T-helper 1 cell treated with Interleukin-12 subunit alpha and Interleukin-12 subunit beta and Interleukin-4 antibody, amounts not matched to agents 30 μg/mL and 1 μg/mL, for 36 hours (primary cell): ENCODE results near the gene C2orf69.
A peak's percentile ranks its signal among the peaks of the same experiment; 100 is the strongest.

Experiments
- H3K27ac Mint-ChIP-seq: one replicate; pipeline ENCODE4 v1.8.0; 2021; ENCODE audit warnings: mild to moderate bottlenecking, mixed read lengths
- H3K27me3 Mint-ChIP-seq: one replicate; pipeline ENCODE4 v1.8.0; 2021; ENCODE audit warnings: low read depth, mixed read lengths
- H3K36me3 Mint-ChIP-seq: one replicate; pipeline ENCODE4 v1.8.0; 2021; ENCODE audit warnings: low read depth, mixed read lengths
- H3K4me1 Mint-ChIP-seq: one replicate; pipeline ENCODE4 v1.8.0; 2021; ENCODE audit warnings: low read depth, mixed read lengths
- H3K4me3 Mint-ChIP-seq: one replicate; pipeline ENCODE4 v1.8.0; 2021; ENCODE audit warnings: mild to moderate bottlenecking, moderate library complexity, mixed read lengths
- H3K9me3 Mint-ChIP-seq: one replicate; pipeline ENCODE4 v1.8.0; 2021; ENCODE audit warnings: mixed read lengths

C2orf69 gene, protein sequence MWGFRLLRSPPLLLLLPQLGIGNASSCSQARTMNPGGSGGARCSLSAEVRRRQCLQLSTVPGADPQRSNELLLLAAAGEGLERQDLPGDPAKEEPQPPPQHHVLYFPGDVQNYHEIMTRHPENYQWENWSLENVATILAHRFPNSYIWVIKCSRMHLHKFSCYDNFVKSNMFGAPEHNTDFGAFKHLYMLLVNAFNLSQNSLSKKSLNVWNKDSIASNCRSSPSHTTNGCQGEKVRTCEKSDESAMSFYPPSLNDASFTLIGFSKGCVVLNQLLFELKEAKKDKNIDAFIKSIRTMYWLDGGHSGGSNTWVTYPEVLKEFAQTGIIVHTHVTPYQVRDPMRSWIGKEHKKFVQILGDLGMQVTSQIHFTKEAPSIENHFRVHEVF

DNA sequence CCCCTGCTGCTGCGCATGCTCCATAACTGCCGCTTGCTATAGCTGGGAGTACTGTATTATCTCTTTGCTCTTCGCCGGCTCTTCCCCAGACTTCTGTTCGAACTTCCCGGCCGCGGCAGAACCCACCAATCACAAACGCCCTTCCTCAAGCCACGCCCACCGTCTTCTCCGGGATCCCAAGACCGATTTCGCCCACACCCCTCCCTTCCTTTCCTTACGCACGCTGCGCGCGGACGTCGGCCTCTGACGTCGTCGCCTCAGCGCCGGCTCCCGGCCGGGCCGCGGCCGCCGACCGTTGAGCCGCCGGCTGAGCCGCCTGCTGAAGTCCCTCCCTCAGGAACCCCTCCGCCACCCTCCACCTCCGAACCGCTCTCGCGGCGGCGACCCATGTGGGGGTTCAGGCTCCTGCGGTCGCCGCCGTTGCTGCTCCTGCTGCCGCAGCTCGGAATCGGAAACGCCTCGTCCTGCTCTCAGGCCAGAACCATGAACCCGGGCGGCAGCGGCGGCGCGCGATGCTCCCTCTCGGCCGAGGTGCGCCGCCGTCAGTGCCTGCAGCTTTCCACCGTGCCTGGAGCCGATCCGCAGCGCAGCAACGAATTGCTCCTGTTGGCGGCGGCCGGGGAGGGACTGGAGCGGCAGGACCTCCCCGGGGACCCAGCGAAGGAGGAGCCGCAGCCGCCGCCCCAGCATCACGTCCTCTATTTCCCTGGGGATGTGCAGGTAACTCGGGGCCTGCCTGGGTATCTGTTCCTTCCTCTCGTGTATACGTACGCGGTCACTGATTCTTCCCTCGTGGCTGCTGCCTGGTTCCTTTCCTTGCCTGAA lies at the start of gene C2orf69:
Gene C2orf69, plus strand, starts transcription at position 242 of the 825 bp plus-strand sequence. Its CDS starts 146 bp downstream, at position 388.
- peaks cover 22% of the 10 kb centered on the region for H3K36me3 Mint-ChIP-seq

DNA sequence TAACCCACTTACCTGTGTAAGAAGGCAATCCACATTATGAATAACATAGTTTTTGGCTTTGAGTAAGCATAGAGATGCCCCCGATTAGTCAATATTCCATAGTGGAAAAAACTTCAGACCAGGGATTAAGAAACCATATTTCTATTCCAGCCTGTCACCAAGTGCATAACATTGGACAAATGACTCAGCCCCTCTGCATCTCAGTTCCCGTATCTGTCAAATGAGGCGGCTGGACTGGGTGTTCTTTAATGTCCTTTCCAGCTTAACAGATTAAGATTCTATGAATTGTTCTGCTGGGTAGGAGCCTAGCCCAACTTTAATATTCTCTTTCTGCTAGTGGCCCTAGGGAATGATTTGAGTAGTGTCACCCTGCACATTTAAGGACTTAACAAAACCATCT lies 48.3 kb upstream of the C2orf69 start:
- no peaks in the 10 kb centered on the region for H3K4me1 Mint-ChIP-seq
- no peak overlapping the region for H3K27ac Mint-ChIP-seq
- H3K27me3 Mint-ChIP-seq, result peaks cover 39% of the 10 kb centered on the region
- H3K4me3 Mint-ChIP-seq, result no peak overlapping the region
- no peaks in the 10 kb centered on the region for H3K36me3 Mint-ChIP-seq
- no peaks in the 10 kb centered on the region for H3K9me3 Mint-ChIP-seq

More for the DNA sequence above, at the start of gene C2orf69:
- Mint-ChIP-seq H3K4me3 (peak within 1 kb of the TSS; percentile 99), H3K4me1 (peaks cover 37% of the 10 kb centered on the region), H3K9me3 (peaks cover under 1% of the 10 kb centered on the region), H3K27me3 (peaks cover 7% of the 10 kb centered on the region), H3K27ac (peak within 1 kb of the TSS; percentile 97)

DNA sequence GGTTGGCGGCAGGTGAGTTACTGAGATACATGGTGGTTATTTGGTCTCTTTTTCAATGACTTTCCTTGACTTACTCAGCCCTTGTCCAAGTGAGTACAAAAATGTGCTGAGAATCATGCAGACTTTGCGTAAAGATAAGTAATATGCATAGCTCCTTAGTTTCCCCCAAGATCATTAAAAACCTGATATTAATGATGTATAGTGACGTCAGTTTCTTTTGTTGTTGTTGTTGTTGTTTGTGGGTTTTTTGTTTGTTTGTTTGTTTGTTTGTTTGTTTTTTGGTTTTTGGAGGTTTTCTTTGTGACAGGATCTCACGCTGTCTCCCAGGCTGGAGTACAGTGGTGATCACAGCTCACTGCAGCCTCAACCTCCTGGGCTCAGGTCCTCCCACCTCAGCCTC lies 45.2 kb upstream of the C2orf69 start:
- Mint-ChIP-seq H3K4me3 (no peak overlapping the region), H3K27me3 (peaks cover 48% of the 10 kb centered on the region), H3K36me3 (no peaks in the 10 kb centered on the region), H3K9me3 (no peaks in the 10 kb centered on the region), H3K27ac (no peak overlapping the region), H3K4me1 (no peaks in the 10 kb centered on the region)

DNA sequence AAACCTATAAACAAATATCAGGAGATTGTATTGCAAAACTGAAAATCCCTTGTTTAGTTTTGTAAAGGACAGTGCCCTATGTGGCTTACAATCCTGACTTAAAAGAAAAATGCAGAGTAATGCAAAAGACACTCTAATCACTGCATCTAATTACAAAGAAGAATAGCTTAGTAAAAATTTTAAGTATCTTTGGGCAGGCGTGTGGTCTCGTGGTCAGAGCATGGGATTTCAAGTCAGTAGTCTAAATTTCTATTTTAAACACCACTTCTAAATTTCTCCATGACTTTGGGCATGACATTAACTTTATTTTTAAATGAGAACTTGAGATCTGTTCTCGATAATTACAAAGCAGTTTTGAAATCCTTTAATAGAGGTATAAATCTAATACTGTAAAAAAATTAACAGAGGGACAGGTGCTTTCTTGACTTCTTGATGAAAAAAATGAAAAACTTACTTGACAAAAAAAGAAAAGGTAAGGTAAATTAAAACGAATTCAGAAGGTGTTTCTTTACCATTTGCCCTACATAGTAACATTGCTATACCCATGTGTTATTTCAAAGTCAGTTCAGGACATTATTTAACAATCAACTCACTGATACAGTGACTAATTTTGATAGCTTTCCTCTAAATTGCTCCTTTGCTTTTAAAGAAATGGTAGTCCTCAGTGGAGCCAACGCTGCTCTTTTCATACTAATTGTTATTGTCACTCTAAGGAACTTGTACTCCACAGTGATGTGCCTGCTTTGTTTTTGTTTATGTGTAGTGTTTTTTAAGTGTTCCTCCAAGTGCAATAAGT lies 42.5 kb upstream of the C2orf69 start:
- Mint-ChIP-seq H3K4me3 (no peak overlapping the region), H3K27me3 (peaks cover 36% of the 10 kb centered on the region), H3K27ac (no peak overlapping the region), H3K9me3 (no peaks in the 10 kb centered on the region), H3K36me3 (no peaks in the 10 kb centered on the region), H3K4me1 (no peaks in the 10 kb centered on the region)

DNA sequence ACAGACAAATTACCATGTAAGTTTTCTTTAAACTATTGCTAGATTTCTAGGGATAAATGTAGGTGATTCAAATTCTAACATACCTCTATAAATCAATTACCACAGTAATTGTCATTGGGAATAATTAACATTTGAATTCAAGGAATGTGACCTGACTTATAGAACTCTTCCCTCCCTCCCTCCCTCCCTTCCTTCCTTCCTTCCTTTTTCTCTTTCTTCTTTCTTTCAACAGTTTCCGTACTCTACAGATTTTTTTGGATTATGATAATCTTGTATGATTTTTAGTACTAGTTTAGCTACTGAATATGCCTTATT lies 41.9 kb upstream of the C2orf69 start:
- H3K9me3 Mint-ChIP-seq, result peaks cover 4% of the 10 kb centered on the region
- no peak overlapping the region for H3K4me3 Mint-ChIP-seq
- H3K4me1 Mint-ChIP-seq, result no peaks in the 10 kb centered on the region
- no peak overlapping the region for H3K27ac Mint-ChIP-seq
- H3K27me3 Mint-ChIP-seq, result peaks cover 32% of the 10 kb centered on the region
- no peaks in the 10 kb centered on the region for H3K36me3 Mint-ChIP-seq

DNA sequence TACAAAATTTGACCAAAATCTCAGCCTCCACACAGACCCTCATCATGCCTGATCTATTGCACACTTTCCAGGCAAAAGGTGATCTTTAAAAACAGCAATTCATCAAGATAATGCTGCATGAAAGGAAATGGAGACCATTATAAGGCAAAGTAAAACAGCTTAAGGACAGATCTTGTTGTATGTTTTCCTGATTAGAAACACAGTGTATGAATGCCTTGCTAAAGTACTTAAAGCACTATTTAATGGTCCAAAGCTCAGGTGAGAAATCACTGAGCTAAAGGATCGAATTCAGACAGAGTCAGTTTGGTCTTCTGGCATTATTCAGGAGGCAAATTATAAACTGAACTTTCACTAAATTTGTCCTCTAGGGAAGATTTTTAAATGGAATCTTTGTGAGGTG lies 41.4 kb upstream of the C2orf69 start:
- Mint-ChIP-seq H3K36me3 (no peaks in the 10 kb centered on the region), H3K4me3 (no peak overlapping the region), H3K27ac (no peak overlapping the region), H3K27me3 (peaks cover 34% of the 10 kb centered on the region), H3K9me3 (peaks cover 9% of the 10 kb centered on the region), H3K4me1 (no peaks in the 10 kb centered on the region)

DNA sequence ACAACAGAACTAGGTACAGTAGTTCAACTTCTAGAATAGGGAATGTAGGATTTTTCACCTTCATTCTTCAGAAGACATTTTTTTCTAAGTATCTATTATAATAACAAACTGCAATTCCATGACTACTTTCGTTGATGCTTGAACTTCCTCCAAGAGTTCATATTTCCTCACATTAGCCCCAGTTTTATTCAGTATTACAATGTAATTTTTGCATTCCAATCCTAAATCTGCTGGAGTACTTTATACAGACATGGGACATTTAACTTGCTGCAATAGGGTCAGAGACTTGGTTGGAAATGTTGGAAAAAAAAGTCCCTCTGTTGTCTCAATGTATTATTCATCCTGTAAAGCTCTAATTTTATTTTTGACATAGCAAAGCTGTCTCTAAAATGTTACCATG lies 40.5 kb upstream of the C2orf69 start:
- H3K36me3 Mint-ChIP-seq, result no peaks in the 10 kb centered on the region
- peaks cover 14% of the 10 kb centered on the region for H3K9me3 Mint-ChIP-seq
- no peak overlapping the region for H3K27ac Mint-ChIP-seq
- H3K27me3 Mint-ChIP-seq, result peaks cover 31% of the 10 kb centered on the region
- no peaks in the 10 kb centered on the region for H3K4me1 Mint-ChIP-seq
- no peak overlapping the region for H3K4me3 Mint-ChIP-seq

DNA sequence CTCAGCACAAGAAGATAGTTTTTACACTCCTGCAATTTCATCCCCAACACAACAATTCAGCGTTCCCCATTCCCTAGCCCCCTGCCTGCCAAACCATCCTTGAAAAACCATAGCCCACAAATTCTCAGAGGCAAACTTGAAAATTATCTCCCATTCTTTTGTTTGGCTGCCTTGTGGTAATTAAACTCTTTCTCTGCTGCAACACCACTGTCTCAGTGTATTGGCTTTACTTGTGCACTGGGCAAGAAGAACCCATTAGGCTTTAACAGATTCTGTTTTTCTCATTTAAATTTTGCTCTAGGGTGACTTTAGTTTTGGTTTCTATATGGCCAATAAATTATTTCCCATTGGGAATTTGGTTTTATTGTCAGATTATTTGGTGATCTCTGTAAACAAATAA lies 36.9 kb upstream of the C2orf69 start:
- Mint-ChIP-seq H3K4me3 (no peak overlapping the region), H3K4me1 (no peaks in the 10 kb centered on the region), H3K27me3 (peaks cover 14% of the 10 kb centered on the region), H3K27ac (no peak overlapping the region), H3K9me3 (peaks cover 14% of the 10 kb centered on the region), H3K36me3 (no peaks in the 10 kb centered on the region)

DNA sequence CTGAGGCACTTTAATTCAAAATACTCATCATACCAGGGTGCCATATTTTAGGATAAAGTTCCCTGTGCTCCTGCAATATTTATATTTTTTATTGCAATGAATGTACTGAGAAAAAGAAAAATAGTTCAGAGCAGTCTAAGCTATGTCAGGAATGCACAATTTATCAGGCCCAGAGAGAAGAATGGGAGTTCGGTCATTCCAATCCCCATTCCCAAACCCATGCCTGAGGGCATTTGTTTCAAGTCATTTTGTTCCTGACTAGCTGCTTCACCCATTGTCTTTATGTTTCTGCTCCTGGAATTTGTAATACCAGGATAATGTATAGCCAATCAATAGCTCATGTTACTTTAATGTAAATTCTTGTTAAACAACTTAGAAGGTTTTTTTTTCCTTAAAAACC lies 35.7 kb upstream of the C2orf69 start:
- no peak overlapping the region for H3K27ac Mint-ChIP-seq
- H3K4me1 Mint-ChIP-seq, result no peaks in the 10 kb centered on the region
- peaks cover 9% of the 10 kb centered on the region for H3K27me3 Mint-ChIP-seq
- H3K9me3 Mint-ChIP-seq, result peaks cover 14% of the 10 kb centered on the region
- no peak overlapping the region for H3K4me3 Mint-ChIP-seq
- H3K36me3 Mint-ChIP-seq, result no peaks in the 10 kb centered on the region

DNA sequence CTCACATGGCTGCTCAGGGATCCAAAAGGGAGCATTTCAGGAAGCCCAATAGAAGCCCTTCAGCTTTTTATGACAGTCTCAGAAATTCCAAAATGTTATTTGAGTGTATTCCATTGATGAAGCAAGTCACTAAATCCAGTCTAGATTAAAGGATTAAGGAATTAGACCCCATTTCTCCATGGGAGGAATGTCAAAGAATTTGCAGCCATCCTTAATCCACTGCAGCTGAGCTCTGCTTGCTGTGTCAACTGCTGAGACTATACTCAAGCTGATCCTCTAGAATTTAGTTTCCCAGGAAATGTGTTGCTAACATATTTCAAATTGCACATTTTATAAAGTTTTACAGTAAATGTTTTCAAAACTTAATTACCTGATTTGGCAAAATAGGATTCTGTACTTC lies 28.4 kb upstream of the C2orf69 start:
- H3K9me3 Mint-ChIP-seq, result no peaks in the 10 kb centered on the region
- H3K36me3 Mint-ChIP-seq, result no peaks in the 10 kb centered on the region
- H3K4me1 Mint-ChIP-seq, result no peaks in the 10 kb centered on the region
- H3K27me3 Mint-ChIP-seq, result peaks cover 16% of the 10 kb centered on the region
- no peak overlapping the region for H3K27ac Mint-ChIP-seq
- H3K4me3 Mint-ChIP-seq, result no peak overlapping the region

DNA sequence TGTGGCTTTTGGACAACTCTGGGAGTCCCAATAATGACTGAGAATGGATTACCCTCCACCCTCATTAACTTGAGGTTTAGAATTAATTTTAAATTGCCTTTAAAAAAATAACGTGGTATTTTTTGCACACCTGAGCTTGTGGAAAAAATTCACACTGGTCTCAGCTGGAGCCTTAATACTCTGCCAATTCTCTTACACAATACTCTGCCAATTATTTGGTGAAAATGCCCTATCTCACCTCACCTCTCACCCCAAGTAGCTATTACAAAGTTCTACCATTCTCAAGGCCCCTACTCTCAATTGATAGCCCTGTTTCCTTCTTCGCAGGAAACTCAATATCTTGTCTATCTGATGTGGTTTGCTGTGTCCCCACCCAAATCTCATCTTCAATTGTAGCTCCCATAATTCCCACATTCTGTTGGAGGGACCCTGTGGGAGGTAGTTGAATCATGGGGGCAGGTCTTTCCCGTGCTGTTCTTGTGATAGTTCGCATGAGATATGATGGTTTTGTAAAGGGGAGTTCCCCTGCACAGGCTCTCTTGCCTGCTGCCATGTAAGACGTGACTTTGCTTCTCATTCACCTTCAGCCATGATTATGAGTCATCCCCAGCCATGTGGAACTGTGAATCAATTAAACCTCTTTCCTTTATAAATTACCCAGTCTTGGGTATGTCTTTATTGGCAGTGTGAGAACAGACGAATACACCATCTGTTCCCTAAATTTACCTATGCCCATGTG lies 27.4 kb upstream of the C2orf69 start:
- H3K9me3 Mint-ChIP-seq, result no peaks in the 10 kb centered on the region
- H3K36me3 Mint-ChIP-seq, result no peaks in the 10 kb centered on the region
- H3K27ac Mint-ChIP-seq, result no peak overlapping the region
- peaks cover 18% of the 10 kb centered on the region for H3K27me3 Mint-ChIP-seq
- no peaks in the 10 kb centered on the region for H3K4me1 Mint-ChIP-seq
- no peak overlapping the region for H3K4me3 Mint-ChIP-seq

DNA sequence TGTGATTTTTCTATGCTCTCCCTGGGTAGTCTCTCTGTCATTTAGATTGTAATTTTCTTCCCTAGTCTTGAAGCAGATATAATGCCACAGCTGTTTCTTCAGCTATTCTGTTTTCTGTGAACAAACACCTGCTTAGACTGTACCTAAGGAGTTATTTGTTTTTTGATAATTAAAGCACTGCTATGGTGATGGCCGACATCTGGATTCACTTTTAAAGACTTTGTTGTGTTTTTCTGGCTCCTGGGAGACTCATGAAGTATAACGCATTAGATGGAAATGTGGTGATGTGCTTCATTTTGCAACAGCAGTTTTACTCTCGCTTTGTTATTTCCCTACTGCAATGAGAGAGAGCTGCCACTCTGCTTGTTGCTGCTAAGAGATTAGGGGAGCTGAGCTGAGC lies 15.7 kb upstream of the C2orf69 start:
- Mint-ChIP-seq H3K4me1 (no peaks in the 10 kb centered on the region), H3K36me3 (no peaks in the 10 kb centered on the region), H3K9me3 (no peaks in the 10 kb centered on the region), H3K4me3 (no peak overlapping the region), H3K27ac (no peak overlapping the region), H3K27me3 (peaks cover 17% of the 10 kb centered on the region)

DNA sequence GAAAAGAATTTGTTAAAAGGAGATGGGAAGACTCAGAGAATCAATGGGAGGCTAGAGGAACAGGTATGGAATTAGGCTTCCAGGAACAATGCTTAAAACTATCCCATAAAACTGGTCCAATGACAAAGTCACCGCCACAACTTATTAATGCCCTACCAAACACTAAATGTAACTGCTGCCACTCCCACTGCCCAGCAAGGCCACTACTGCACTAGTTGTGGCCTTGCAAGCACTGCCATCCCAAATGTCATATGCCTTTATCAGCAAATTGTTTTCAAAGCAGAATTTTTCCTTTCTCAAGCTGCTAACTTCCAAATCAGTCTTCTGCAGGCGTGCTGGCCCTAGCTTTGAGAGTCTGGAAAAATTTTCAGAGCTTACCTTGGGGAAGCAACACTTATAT lies 14.5 kb upstream of the C2orf69 start:
- Mint-ChIP-seq H3K9me3 (no peaks in the 10 kb centered on the region), H3K4me1 (no peaks in the 10 kb centered on the region), H3K36me3 (no peaks in the 10 kb centered on the region), H3K4me3 (no peak overlapping the region), H3K27me3 (peaks cover 16% of the 10 kb centered on the region), H3K27ac (no peak overlapping the region)

DNA sequence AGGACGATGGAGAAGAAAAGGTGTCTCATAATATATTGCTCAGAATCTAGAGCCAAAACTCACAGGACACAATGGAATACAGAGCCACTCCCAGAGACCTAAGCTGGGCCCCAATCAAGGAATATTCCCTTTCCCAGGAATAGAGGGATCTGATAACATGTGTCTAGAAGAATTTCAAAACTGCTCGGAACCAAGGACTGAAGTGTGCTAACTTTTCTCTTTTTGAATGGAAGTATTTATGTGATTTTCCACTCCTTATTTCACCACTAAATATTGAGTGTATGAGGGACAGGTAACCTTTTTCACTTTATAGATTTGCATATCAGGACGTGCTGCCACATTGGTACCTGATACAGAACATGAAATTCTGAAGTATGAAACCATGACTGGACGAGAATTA lies 9.2 kb upstream of the C2orf69 start:
- peaks cover 2% of the 10 kb centered on the region for H3K4me1 Mint-ChIP-seq
- H3K9me3 Mint-ChIP-seq, result no peaks in the 10 kb centered on the region
- H3K36me3 Mint-ChIP-seq, result no peaks in the 10 kb centered on the region
- H3K27ac Mint-ChIP-seq, result no peak overlapping the region
- H3K27me3 Mint-ChIP-seq, result peaks cover 35% of the 10 kb centered on the region
- no peak overlapping the region for H3K4me3 Mint-ChIP-seq
